Measurements from ENCODE around the gene SLC5A5.
"Not testable (repeated sequence)": the region's sequence is repeated elsewhere in the genome, so short reads cannot be mapped to it uniquely, and the experiment has no call there.

Gene SLC5A5

DNA sequence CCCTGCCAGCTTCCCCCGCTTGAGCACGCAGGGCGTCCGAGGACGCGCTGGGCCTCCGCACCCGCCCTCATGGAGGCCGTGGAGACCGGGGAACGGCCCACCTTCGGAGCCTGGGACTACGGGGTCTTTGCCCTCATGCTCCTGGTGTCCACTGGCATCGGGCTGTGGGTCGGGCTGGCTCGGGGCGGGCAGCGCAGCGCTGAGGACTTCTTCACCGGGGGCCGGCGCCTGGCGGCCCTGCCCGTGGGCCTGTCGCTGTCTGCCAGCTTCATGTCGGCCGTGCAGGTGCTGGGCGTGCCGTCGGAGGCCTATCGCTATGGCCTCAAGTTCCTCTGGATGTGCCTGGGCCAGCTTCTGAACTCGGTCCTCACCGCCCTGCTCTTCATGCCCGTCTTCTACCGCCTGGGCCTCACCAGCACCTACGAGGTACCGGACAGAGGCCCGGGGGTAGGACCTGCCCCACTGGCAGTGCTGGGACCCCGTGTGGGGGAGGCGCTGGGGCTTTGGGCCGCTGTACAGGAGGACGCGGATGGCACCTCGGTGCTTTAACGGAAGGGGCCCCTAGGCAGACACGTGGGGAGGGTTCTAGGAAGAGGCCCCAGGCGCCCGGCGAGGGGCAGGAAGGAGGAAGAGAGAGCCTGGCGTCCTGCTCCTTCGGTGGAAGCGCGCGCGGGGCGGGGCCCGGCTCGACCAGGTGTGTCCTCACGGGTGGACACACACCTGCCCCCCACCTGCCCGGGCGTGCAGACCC is 681 bp downstream of the SLC5A5 start:
- peak; percentile 64 to 70 for DNase-seq

DNA sequence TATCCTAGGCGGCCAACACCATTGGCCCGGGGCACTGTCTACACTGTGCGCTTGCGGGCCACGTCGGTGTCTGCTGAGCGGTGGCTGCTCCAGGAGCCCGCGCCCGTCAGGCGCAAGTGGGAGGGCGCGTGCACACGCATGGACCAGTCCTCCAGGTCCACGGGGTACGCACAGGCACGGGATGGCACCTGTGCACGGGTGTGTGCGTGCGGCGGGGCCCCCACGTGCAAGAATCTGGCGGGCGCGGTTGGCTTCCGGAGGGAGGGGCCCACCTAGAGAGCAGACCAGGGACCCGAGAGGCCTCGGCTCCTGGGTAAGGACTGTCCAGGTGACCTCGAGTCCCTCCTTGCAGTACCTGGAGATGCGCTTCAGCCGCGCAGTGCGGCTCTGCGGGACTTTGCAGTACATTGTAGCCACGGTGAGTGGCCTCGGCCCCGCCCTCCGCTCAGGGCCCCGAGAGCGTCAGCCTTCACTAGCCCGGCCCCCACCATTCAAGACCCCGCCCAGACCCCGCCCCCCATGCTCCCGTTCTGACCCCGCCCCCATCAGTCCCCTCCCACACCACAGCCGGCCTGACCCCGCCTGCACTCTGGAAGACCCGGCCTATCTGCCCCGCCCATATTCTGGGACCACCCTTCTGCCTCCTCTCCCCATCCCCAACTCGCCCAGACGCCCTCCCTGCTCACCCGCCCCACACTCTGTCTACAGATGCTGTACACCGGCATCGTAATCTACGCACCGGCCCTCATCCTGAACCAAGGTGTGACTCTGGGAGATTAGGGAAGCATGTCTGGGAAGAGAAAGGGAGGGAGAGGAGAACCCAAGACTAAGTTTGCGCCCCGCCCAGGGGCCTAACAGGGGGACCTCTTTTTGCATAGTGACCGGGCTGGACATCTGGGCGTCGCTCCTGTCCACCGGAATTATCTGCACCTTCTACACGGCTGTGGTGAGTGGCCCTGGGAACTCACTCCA is 2.3 kb downstream of the SLC5A5 start:
- peak; percentile 75 to 79 for DNase-seq

DNA sequence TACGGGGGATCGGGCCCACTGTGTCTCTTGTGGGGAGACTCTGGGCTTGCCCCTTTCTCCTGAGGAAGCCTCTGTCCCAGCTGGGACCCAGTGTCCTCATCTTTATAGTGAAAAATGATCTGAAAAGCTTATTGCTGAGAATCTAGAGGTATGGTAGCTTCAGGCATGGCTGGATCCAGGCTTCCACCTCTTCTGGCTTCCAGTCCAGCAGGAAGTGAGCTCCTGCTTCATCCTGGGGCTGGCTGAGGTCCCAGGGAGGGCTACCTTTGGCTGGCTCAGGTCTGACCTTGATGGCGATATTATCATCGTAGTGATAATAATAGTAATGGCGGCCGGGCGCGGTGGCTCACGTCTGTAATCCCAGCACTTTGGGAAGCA is 3.0 kb downstream of the SLC5A5 start:
- no peak for DNase-seq

DNA sequence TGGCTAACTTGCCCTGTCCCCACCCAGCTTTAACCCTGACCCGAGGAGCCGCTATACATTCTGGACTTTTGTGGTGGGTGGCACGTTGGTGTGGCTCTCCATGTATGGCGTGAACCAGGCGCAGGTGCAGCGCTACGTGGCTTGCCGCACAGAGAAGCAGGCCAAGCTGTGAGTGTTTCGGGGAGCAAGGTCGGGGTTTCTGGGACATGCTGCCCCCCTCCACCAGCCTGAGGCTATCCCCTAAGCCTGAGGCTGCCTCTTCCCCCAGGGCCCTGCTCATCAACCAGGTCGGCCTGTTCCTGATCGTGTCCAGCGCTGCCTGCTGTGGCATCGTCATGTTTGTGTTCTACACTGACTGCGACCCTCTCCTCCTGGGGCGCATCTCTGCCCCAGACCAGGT is 6.0 kb downstream of the SLC5A5 start:
- no peak for DNase-seq

DNA sequence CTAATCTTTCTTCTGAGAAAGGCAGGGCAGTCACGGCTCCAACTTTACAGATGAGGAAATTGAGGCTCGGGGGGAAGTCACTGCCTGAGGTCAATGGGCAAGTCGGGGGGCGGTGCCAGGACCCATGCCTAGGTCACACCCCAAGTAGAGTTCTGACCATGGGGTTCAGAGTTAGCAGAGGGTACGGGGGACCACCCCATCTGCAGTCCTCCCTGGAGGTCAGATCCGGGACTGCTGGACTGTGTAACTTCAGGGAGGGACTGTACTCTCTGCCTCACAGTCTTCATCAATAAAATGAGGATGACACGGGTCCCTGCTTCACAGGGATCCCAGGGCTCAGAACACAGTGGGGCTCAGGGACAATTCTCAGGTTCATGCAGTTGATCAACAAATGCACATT is 7.7 kb downstream of the SLC5A5 start:
- DNase-seq = no peak

DNA sequence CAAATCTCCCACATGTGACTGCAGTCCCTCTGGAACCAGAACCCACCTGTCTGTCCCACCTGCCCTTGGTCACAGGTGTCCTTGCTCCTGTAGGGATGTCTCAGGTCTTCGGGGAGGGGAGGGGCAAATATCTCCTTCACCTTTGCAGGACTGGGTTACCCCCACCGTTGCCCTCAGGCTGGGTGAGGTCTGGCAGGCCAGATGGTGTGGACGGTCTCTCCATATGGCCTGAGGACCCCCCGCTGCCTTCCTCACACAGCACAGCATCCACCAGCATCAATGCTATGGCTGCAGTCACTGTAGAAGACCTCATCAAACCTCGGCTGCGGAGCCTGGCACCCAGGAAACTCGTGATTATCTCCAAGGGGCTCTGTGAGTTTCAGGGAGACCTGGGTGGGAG is 10.0 kb downstream of the SLC5A5 start:
- no peak for DNase-seq

DNA sequence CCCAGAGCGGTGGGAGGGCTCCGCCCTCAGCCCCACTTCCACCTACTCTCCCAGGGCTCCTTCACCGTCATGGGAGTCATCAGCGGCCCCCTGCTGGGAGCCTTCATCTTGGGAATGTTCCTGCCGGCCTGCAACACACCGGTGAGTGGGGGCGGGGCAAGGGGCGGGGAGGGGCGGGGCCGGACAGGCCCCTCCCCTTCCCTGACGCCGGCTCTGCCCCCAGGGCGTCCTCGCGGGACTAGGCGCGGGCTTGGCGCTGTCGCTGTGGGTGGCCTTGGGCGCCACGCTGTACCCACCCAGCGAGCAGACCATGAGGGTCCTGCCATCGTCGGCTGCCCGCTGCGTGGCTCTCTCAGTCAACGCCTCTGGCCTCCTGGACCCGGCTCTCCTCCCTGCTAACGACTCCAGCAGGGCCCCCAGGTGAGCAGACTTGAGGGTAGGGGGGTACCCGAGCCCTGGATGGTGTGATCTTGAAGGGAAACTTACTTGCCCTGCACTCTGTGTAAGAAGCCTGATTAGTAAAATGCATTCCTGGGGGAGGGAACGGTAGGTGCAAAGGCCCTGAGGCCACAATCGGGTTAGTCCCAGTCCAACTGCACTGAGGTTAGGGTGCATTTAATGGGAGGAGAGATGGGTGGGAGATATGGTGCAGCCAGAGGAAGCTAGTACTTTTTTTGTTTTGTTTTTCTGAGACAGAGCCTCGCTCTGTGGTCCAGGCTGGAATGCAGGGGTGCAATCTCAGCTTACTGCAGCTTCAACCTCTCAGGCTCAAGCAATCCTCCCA is 12.1 kb downstream of the SLC5A5 start:
- DNase-seq = no peak

DNA sequence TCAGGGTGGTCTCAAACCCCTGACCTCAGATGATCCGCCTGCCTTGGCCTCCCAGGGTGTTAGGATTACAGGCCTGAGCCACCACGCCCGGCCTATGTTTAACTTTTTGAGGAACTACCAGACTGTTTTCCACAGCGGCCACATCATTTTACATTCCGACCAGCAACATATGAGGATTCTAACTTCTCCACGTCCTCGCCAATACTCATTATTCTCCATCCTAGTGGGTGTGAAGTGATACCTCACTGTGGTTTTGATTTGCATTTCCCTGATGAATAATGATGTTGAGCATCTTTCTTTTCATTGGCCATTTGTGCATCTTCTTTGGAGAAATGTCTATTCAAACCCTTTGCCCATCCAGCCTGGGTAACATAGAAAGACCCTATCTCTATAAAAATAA is 14.8 kb downstream of the SLC5A5 start:
- DNase-seq = no peak

DNA sequence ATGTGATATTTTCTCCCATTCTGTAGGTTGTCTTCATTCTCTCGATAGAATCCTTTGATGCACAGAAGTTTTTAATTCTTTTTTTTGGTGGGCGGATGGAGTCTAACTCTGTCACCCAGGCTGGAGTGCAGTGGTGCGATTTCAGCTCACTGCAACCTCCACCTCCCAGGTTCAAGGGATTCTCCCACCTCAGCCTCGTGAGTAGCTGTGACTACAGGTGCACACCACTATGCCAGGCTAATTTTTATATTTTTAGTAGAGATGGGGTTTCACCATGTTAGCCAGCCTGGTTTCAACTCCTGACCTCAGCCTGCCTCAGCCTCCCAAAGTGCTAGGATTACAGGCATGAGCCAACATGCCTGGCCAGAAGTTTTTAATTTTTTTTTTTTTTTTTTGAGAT is 15.5 kb downstream of the SLC5A5 start:
- not testable (repeated sequence) for DNase-seq

DNA sequence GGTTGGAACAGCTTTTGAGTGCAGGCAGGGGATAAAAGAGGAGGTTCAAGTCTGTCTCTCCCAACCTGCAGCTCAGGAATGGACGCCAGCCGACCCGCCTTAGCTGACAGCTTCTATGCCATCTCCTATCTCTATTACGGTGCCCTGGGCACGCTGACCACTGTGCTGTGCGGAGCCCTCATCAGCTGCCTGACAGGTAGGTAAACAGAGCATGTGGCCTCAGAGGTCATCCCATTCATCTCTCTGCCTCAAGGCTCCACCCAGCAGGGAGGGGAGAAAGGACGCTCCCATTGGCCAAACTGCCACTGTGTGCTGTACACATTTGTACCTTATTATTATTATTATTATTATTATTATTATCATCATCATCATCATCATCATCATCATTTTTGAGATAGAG is 16.5 kb downstream of the SLC5A5 start:
- DNase-seq = no peak

DNA sequence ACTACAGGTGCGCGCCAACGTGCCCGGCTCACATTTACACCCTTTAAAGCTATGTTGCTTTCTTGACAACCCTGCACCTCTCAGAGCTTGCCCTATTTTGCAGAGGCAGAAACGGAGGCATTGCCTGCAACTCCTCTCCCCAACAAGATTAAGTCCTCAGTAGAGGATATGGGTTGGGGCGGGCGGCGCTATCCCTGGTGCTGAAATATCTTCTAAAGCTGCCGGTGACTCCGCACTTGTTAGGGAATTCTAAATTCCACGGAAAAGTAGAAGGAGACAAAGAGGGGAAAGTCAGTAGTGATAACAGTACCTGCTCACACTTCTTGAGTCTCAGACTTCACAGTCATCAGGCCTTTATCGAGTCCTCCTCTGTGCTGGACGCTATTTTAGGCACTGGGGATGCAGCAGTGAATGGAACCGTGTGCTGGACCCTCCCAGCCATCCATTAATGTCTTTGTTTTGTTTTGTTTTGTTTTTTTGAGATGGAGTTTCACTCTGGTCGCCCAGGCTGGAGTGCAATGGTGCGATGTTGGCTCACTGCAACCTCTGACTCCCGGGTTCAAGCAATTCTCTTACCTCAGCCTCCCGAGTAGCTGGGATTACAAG is 18.0 kb downstream of the SLC5A5 start:
- DNase-seq = no peak

DNA sequence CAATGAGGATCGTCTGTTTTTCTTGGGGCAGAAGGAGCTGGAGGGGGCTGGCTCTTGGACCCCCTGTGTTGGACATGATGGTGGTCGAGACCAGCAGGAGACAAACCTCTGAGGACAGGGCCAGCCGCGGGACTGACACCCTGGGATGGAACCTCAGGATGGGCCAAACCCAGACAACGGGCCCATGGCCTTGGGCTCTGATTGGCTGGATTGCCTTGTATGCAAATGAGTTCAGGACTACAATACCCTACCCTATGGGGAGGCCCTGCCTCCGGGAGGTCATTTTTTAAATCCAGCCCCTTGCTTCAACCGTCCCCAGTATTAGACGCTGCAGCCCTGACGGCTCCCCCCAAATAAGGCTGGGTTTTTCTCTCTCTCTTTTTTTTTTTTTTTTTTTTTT is 22.0 kb downstream of the SLC5A5 start:
- DNase-seq = no peak

DNA sequence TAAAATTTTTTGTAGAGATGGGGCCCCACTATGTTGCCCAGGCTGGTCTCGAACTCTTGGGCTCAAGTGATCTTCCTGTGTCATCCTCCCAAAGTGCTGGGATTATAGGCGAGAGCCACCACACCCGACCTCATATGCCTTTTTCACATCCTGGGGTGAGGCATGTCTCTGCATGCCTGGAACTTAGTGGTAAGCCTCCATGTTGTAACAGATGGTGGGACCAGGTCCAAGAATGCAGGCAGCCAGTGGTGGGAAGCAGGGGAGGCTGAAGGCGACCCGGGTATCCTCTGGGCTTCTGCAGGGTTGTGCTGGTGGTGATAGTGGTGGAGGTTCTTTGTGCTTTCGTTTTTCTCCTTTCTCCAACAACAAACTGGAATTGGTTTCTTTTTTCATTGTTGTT is 31.0 kb downstream of the SLC5A5 start:
- no peak for DNase-seq

DNA sequence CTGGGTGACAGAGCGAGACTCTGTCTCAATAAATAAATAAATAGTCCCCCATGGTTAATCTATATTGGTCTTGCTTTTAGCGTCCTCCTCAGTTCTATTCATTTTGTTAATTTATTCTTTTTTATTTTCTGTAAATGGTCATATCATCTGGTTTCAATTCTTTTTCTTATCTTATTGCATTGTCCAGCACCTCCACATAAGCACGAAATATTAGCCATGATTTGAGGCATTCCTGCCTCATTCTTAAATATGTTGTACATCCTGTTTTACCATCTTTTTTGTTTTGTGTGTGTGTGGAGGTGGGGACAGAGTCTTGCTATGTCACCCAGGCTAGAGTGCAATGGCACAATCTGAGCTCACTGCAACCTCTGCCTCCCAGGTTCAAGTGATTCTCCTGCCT is 36.5 kb downstream of the SLC5A5 start:
- no peak for DNase-seq

DNA sequence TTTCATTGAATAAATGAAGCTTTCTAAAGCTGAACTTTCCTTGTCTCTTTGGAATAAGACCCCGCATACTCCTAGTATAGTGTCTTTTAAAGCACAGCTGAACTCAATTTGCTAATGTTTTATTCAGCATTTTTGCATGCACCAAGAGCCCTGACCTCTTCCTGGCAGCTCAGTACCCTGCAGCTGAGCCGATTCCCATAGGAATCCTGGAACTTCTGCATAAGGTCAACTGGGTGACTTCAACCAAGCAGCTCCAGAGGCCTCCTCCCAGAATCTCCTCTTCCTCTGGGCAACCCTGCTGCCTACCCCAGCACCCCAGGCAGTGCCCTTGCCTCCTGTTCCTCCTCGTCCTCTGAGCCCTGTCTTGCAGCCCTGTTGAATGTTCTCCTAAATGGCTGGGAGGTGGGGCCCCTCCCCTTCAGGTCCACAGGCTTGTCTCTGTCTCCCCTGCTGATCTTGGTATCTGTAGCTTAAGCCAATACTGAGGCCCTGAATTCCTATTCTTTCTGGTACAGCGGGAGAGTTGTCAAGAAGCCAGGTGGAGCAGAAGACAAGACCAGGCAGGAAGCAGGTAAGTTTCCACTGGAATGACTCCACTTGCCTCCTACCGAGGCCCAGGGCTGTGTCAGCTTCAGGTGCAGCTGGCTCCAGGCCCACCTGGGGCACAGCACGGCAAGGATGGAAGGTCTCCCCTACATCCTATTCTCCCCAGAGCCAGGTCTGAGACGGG is 37.4 kb downstream of the SLC5A5 start:
- no peak for DNase-seq

DNA sequence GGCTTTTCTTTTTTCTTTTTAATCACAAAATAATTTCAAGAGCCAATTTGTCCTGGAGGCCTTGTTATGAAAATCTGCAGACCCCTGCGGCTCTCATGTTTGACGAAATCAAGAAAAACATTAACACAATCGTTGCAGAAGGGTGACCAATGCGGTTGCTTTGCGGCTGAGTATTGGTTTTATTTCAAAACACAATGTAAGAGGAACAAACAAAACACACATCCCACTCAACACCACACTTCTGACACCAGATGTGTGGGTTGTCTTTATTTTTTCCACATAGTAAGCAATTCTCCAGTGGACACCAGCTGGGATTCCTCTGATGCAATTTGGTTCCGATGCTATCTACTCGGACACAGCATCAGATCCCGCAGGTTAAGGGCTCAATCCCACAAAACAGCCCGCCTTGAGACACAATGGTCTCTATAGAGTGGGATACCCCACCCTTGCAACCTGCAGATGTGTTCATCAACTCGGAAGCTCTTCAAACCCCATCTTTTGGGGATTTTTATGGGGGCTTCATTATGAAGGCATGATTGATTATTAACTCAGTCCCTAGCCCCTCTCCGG is 39.1 kb downstream of the SLC5A5 start:
- no peak for DNase-seq

DNA sequence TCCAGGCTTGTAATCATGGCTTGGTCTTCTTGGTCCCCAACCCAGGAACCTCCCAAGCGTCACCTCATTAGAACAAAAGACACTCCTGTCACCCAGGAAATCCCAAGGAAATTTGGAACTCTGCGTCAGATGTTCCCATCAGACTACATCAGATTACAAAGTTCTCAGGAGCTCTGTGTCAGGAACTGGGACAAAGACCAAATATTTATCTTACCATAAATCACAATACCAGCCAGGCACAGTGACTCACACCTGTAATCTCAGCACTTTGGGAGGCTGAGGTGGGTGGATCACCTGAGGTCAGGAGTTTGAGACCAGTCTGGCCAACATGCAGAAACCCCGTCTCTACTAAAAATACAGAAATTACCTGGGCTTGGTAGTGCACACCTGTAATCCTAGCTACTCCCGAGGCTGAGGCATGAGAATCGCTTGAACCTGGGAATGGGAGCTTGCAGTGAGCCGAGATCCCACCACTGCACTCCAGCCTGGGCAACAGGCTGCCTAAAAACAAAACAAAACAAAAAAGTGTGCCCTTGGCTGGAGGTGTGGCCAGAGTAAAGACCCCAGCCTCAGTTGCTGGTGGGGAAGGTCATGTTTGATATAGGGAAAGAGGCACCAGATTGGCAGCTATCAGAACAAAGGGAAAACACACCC is 44.3 kb downstream of the SLC5A5 start:
- DNase-seq = no peak

DNA sequence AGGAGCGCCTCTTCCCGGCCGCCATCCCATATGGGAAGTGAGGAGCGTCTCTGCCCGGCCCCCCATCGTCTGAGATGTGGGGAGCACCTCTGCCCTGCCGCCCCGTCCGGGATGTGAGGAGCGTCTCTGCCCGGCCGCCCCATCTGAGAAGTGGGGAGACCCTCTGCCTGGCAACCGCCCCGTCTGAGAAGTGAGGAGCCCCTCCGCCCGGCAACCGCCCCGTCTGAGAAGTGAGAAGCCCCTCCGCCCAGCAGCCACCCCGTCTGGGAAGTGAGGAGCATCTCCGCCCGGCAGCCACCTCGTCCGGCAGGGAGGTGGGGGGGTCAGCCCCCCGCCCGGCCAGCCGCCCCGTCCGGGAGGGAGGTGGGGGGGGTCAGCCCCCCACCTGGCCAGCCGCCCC is 46.4 kb downstream of the SLC5A5 start:
- DNase-seq = not testable (repeated sequence)

DNA sequence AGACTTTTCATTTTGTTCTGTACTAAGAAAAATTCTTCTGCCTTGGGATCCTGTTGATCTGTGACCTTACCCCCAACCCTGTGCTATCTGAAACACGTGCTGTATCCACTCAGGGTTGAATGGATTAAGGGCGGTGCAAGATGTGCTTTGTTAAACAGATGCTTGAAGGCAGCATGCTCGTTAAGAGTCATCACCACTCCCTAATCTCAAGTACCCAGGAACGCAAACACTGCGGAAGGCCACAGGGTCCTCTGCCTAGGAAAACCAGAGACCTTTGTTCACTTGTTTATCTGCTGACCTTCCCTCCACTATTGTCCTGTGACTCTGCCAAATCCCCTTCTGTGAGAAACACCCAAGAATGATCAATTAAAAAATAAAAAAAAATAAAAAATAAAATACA is 47.4 kb downstream of the SLC5A5 start:
- not testable (repeated sequence) for DNase-seq

DNA sequence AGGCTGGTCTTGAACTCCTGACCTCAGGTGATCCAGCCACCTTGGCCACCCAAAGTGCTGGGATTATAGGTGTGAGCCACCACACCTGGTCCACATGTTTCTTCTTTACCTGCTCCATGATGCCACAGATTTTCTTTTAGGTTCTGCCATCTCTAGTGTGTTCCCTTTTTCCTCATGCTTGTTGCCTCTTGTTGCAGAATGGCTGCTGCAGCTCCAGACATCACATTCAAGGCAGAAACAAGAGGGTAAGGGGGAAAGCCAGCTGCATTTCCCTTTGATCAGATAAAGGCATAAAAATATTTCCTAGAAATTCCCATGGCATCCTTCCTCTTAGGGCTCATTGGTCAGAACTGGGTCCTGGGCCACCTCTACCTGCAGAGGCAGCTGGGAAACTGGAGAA is 48.8 kb downstream of the SLC5A5 start:
- DNase-seq = no peak

DNA sequence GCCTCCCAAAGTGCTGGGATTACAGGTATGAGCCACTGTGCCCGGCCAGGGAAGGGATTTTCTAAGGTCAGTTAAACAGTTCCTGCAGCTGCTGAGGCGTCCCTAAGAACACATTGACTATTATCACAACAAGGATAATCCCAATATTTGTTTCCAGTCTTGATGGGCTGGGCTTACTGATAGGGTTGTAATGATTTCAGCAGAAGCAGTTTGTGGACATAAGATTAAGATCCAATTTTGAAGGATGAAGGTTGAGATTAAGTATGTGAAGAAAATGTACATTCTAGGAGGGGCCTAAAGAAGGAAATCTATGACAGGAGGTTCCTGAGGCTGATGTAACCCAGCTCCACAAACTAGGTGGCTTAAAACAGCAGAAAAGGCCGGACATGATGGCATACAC is 50.4 kb downstream of the SLC5A5 start:
- no peak for DNase-seq

Data from stimulated activated CD4-positive, alpha-beta T cell treated with anti-CD3 and anti-CD28 coated beads, Interleukin-2, amount 100 ng/mL, for 24 hours (primary cell).